HG02870 (cell line): Measurements from ENCODE around the gene CST6.

ENCODE experiments used
- ATAC-seq: cut with Tn5 transposase; IDR thresholded peaks from one replicate; pipeline ENCODE4 v1.9.1; 2021; ENCODE audit warnings: mild to moderate bottlenecking, moderate library complexity; ENCODE audit not compliant: unreplicated experiment

CST6 gene

GRCh38 chr11:66011785-66012303 lies at the start of gene CST6:
Gene CST6 (plus strand): TSS chr11:66012008. CDS start chr11:66012045, 37 bp downstream.
- ATAC-seq: no peak

- ATAC-seq: no peak
Observed at GRCh38 chr11:65962141-65962564, 49.7 kb upstream of the CST6 start.

GRCh38 chr11:65964906-65965305 lies 46.9 kb upstream of the CST6 start:
- no peak for ATAC-seq

- no peak for ATAC-seq
Observed at GRCh38 chr11:65965986-65966762, 45.6 kb upstream of the CST6 start.

GRCh38 chr11:65967329-65967934 lies 44.4 kb upstream of the CST6 start:
- no peak for ATAC-seq

GRCh38 chr11:65968600-65969482 lies 43.0 kb upstream of the CST6 start:
- ATAC-seq: no peak

- no peak for ATAC-seq
Observed at GRCh38 chr11:65972116-65972515, 39.7 kb upstream of the CST6 start.

- ATAC-seq: no peak
Observed at GRCh38 chr11:65973439-65974110, 38.2 kb upstream of the CST6 start.

- ATAC-seq: no peak
Observed at GRCh38 chr11:65975771-65976170, 36.0 kb upstream of the CST6 start.

- no peak for ATAC-seq
Observed at GRCh38 chr11:65976216-65977176, 35.3 kb upstream of the CST6 start.

GRCh38 chr11:65977621-65978390 lies 34.0 kb upstream of the CST6 start:
- no peak for ATAC-seq

GRCh38 chr11:65978391-65979238 lies 33.2 kb upstream of the CST6 start:
- ATAC-seq: no peak

GRCh38 chr11:65979261-65979759 lies 32.5 kb upstream of the CST6 start:
- no peak for ATAC-seq

- ATAC-seq: no peak
Observed at GRCh38 chr11:65981101-65981740, 30.6 kb upstream of the CST6 start.

- ATAC-seq: no peak
Observed at GRCh38 chr11:65981972-65982823, 29.6 kb upstream of the CST6 start.

- ATAC-seq: no peak
Observed at GRCh38 chr11:65982824-65983588, 28.8 kb upstream of the CST6 start.
